ENCODE measurements around the gene TLCD2.
"Not testable (repeated sequence)": the region's sequence is repeated elsewhere in the genome, so short reads cannot be mapped to it uniquely, and the experiment has no call there.

- TF ChIP-seq, protein P1, sequence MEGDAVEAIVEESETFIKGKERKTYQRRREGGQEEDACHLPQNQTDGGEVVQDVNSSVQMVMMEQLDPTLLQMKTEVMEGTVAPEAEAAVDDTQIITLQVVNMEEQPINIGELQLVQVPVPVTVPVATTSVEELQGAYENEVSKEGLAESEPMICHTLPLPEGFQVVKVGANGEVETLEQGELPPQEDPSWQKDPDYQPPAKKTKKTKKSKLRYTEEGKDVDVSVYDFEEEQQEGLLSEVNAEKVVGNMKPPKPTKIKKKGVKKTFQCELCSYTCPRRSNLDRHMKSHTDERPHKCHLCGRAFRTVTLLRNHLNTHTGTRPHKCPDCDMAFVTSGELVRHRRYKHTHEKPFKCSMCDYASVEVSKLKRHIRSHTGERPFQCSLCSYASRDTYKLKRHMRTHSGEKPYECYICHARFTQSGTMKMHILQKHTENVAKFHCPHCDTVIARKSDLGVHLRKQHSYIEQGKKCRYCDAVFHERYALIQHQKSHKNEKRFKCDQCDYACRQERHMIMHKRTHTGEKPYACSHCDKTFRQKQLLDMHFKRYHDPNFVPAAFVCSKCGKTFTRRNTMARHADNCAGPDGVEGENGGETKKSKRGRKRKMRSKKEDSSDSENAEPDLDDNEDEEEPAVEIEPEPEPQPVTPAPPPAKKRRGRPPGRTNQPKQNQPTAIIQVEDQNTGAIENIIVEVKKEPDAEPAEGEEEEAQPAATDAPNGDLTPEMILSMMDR (IDR thresholded peaks at IDR 0.05; ENCODE audit: low read depth, low read length, missing input control) = not testable (repeated sequence)
- TF ChIP-seq REST, FOXA2, HNF4G (IDR thresholded peaks at IDR 0.05): not testable (repeated sequence)
- TF ChIP-seq, protein P2, sequence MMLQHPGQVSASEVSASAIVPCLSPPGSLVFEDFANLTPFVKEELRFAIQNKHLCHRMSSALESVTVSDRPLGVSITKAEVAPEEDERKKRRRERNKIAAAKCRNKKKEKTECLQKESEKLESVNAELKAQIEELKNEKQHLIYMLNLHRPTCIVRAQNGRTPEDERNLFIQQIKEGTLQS (IDR thresholded peaks at IDR 0.05) = not testable (repeated sequence)
These were observed 31.7 kb upstream of the TLCD2 start for GRCh38 chr17:1741899-1742298.

Data from liver (tissue), 3 donors.